GM23338 (cell line): ENCODE results near the gene KCNK10. TPM values are rescaled to one million over a fixed set of nuclear protein-coding genes. Genes with fewer than 3 reads are reported as not detected.

Experiments used
- ATAC-seq: fragments of 200-7000 bp; cut with Tn5 transposase; 3 replicates; pipeline ENCODE4 v1.9.1; 2020
- DNase-seq: peaks from one replicate; pipeline ENCODE4 v3.0.0-alpha.2; 2015; ENCODE audit warnings: low spot score
- H2AFZ ChIP-seq: fragments of 200-600 bp; sonication (generic); 2 replicates; pipeline ENCODE4 v1.8.0; 2016; ENCODE audit warnings: antibody characterized with exemption, mild to moderate bottlenecking, moderate library complexity
- H3F3A ChIP-seq: fragments of 200-600 bp; sonication (generic); replicated peaks from 2 replicates; pipeline ENCODE4 v1.8.0; 2017; ENCODE audit warnings: antibody characterized with exemption, mixed run types, low read depth
- H3K27ac ChIP-seq: fragments of 200-600 bp; sonication (generic); 2 replicates; pipeline ENCODE4 v1.6.1; 2016; ENCODE audit warnings: low read depth
- H3K27me3 ChIP-seq: fragments of 200-600 bp; sonication (generic); 2 replicates; pipeline ENCODE4 v1.8.0; 2016; ENCODE audit warnings: mild to moderate bottlenecking, mixed run types, moderate library complexity; ENCODE audit not compliant: insufficient read depth
- H3K36me3 ChIP-seq: fragments of 200-600 bp; sonication (generic); 2 replicates; pipeline ENCODE4 v1.8.0; 2016; ENCODE audit warnings: mild to moderate bottlenecking; ENCODE audit not compliant: insufficient read depth
- H3K4me1 ChIP-seq: fragments of 200-600 bp; sonication (generic); 2 replicates; pipeline ENCODE4 v1.8.0; 2016; ENCODE audit warnings: mild to moderate bottlenecking, moderate library complexity; ENCODE audit not compliant: insufficient read depth
- H3K4me2 ChIP-seq: fragments of 200-600 bp; sonication (generic); 2 replicates; pipeline ENCODE4 v1.7.1; 2017; ENCODE audit warnings: mixed run types
- H3K4me3 ChIP-seq: fragments of 200-600 bp; sonication (generic); 2 replicates; pipeline ENCODE4 v1.6.1; 2016; ENCODE audit warnings: mixed run types
- H3K79me2 ChIP-seq: fragments of 200-600 bp; sonication (generic); replicated peaks from 2 replicates; pipeline ENCODE4 v1.8.0; 2017; ENCODE audit warnings: mild to moderate bottlenecking; ENCODE audit not compliant: insufficient read depth
- H3K9me2 ChIP-seq: fragments of 200-600 bp; sonication (generic); 2 replicates; pipeline ENCODE4 v1.8.0; 2017; ENCODE audit not compliant: insufficient read depth
- H4K20me1 ChIP-seq: fragments of 200-600 bp; sonication (generic); replicated peaks from 2 replicates; pipeline ENCODE4 v1.8.0; 2017; ENCODE audit warnings: mild to moderate bottlenecking; ENCODE audit not compliant: insufficient read depth
- H3K27ac Mint-ChIP-seq: 2 replicates; pipeline ENCODE4 v1.8.0; 2020; ENCODE audit warnings: inconsistent platforms, mild to moderate bottlenecking, moderate library complexity, mixed read lengths
- H3K27me3 Mint-ChIP-seq: 3 replicates; pipeline ENCODE4 v1.8.0; 2022; ENCODE audit warnings: low read depth, mild to moderate bottlenecking, moderate library complexity, mixed read lengths, inconsistent platforms; ENCODE audit not compliant: insufficient read depth, poor library complexity
- H3K36me3 Mint-ChIP-seq: 3 replicates; pipeline ENCODE4 v1.8.0; 2021; ENCODE audit warnings: low read depth, mild to moderate bottlenecking, inconsistent platforms, moderate library complexity, mixed read lengths
- H3K4me1 Mint-ChIP-seq: 3 replicates; pipeline ENCODE4 v1.8.0; 2020; ENCODE audit warnings: mild to moderate bottlenecking, inconsistent platforms, mixed read lengths
- H3K4me3 Mint-ChIP-seq: 3 replicates; pipeline ENCODE4 v1.8.0; 2021; ENCODE audit warnings: moderate library complexity, mild to moderate bottlenecking, inconsistent platforms, mixed read lengths
- H3K9me3 Mint-ChIP-seq: 3 replicates; pipeline ENCODE4 v1.8.0; 2020; ENCODE audit warnings: moderate library complexity, mild to moderate bottlenecking, inconsistent platforms, mixed read lengths
- CREB1 ChIP-seq: fragments of 250-450 bp; sonication (Bioruptor Pico); IDR thresholded peaks from 2 replicates; pipeline ENCODE4 v1.5.0; 2020; ENCODE audit warnings: low read depth, mild to moderate bottlenecking, moderate library complexity
- CTCF ChIP-seq, 2 experiments: fragments of 200-600 bp in 1 of 2; sonication (generic) in 1 of 2; conservative IDR thresholded peaks; 2 replicates each; pipeline versions ENCODE4 v1.5.1 to v1.6.1; 2016 to 2017; ENCODE audit warnings: antibody characterized with exemption in 2 of 2, low read depth in 2 of 2, mild to moderate bottlenecking in 2 of 2, moderate library complexity in 1 of 2
- EZH2 ChIP-seq: fragments of 200-600 bp; sonication (generic); IDR thresholded peaks from one replicate; pipeline ENCODE4 v1.8.0; 2017; ENCODE audit warnings: antibody characterized with exemption, mild to moderate bottlenecking, low read depth; ENCODE audit not compliant: unreplicated experiment
- EZH2phosphoT487 ChIP-seq: fragments of 200-600 bp; sonication (generic); IDR thresholded peaks from one replicate; pipeline ENCODE4 v1.8.1; 2018; ENCODE audit warnings: antibody characterized with exemption; ENCODE audit not compliant: unreplicated experiment
- JUNB ChIP-seq: IDR thresholded peaks from one replicate; pipeline ENCODE4 v1.6.1; 2016; ENCODE audit warnings: antibody characterized with exemption; ENCODE audit not compliant: unreplicated experiment
- POLR2AphosphoS5 ChIP-seq: IDR thresholded peaks from 2 replicates; pipeline ENCODE4 v1.6.1; 2016; ENCODE audit warnings: antibody characterized with exemption, low read depth
- STAT1 ChIP-seq: IDR thresholded peaks from one replicate; pipeline ENCODE4 v1.6.1; 2016; ENCODE audit warnings: antibody characterized with exemption; ENCODE audit not compliant: unreplicated experiment
- ZNF114 ChIP-seq: fragments of 250-450 bp; sonication (Bioruptor Pico); IDR thresholded peaks from 2 replicates; pipeline ENCODE4 v1.5.0; 2020; ENCODE audit warnings: mild to moderate bottlenecking, moderate library complexity
- ZNF331 ChIP-seq: fragments of 250-450 bp; sonication (Bioruptor Pico); IDR thresholded peaks from 2 replicates; pipeline ENCODE4 v1.5.0; 2020; ENCODE audit warnings: low read depth, mild to moderate bottlenecking, moderate library complexity
- ZNF462 ChIP-seq: fragments of 250-450 bp; sonication (Bioruptor Pico); IDR thresholded peaks from 2 replicates; pipeline ENCODE4 v1.5.0; 2020; ENCODE audit warnings: mild to moderate bottlenecking, moderate library complexity
- long read RNA-seq: library from polyadenylated mRNA; unstranded; transcript quantifications from one replicate; pipeline ENCODE4 v2.0.0, GENCODE V29; 2020; ENCODE audit not compliant: unreplicated experiment
- polyA plus RNA-seq: library from polyadenylated mRNA; unstranded; fragments of >200 nt; fragmentation: Nextera tagmentation; extraction: Ambion mirVana; gene quantifications from 2 replicates; pipeline ENCODE4 v1.2.1, GENCODE V29; 2016
- total RNA-seq: library from RNA; depleted of rRNA; stranded (reverse); fragments of >200 nt; shearing (Covaris generic); gene quantifications from 2 replicates; pipeline ENCODE4 v1.2.3, GENCODE V29; 2014; rRNA removed
- TF ChIP-seq, protein P1 (sequence below): IDR thresholded peaks from one replicate; pipeline ENCODE4 v1.6.1; 2018; ENCODE audit warnings: antibody characterized with exemption; ENCODE audit not compliant: unreplicated experiment
- TF ChIP-seq, protein P2 (sequence below): IDR thresholded peaks from 2 replicates; pipeline ENCODE4 v1.6.1; 2016; ENCODE audit warnings: antibody characterized with exemption

Gene KCNK10, protein sequence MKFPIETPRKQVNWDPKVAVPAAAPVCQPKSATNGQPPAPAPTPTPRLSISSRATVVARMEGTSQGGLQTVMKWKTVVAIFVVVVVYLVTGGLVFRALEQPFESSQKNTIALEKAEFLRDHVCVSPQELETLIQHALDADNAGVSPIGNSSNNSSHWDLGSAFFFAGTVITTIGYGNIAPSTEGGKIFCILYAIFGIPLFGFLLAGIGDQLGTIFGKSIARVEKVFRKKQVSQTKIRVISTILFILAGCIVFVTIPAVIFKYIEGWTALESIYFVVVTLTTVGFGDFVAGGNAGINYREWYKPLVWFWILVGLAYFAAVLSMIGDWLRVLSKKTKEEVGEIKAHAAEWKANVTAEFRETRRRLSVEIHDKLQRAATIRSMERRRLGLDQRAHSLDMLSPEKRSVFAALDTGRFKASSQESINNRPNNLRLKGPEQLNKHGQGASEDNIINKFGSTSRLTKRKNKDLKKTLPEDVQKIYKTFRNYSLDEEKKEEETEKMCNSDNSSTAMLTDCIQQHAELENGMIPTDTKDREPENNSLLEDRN
- total RNA-seq (1.0 TPM in 2 replicates), polyA plus RNA-seq (0.07 and 0.29 TPM in 2 replicates)
- long read RNA-seq, full-length matches to known transcripts, result 3 of 3 reads
- long read RNA-seq, partial matches to known transcripts, result 0 of 3 reads
- long read RNA-seq, other reads (novel, unspliced or antisense), result 0 of 3 reads

GRCh38 chr14:88323086-88323522, at the start of gene KCNK10:
KCNK10 (minus strand) TSS chr14:88323269; CDS start chr14:88322798, 471 bp downstream.
- Histone ChIP-seq H3K79me2 (no peaks in the 10 kb centered on the region), H3K4me3 (peak within 1 kb of the TSS; percentile 85), H4K20me1 (no peaks in the 10 kb centered on the region), H3K27me3 (peaks cover 96% of the 10 kb centered on the region), H3K36me3 (no peaks in the 10 kb centered on the region), H3K4me2 (peak within 1 kb of the TSS; percentile 94), H2AFZ (peak within 1 kb of the TSS; percentile 98), H3F3A (peaks cover 9% of the 10 kb centered on the region; the same call in 1 of the 2 replicates), H3K9me2 (no peaks in the 10 kb centered on the region), H3K4me1 (peaks cover 16% of the 10 kb centered on the region; the same call in 1 of the 2 replicates), H3K27ac (no peak within 1 kb of the TSS)
- Mint-ChIP-seq H3K4me1 (peaks cover 18% of the 10 kb centered on the region), H3K9me3 (peaks cover 5% of the 10 kb centered on the region; the same call in 2 of the 3 replicates), H3K36me3 (no peaks in the 10 kb centered on the region), H3K4me3 (peak within 1 kb of the TSS; percentile 90; the same call in 2 of the 3 replicates), H3K27me3 (peaks cover 44% of the 10 kb centered on the region), H3K27ac (no peak within 1 kb of the TSS)
- DNase-seq, result peak; percentile 60
- peak; percentile 32 for ATAC-seq
- TF ChIP-seq ZNF114 (CRISPR knock-in tag) (no peak), EZH2 (no peak), JUNB (no peak), CREB1 (no peak), ZNF462 (no peak), EZH2phosphoT487 (no peak), ZNF331 (CRISPR knock-in tag) (no peak), POLR2AphosphoS5 (no peak), STAT1 (no peak), CTCF (conservative IDR thresholded peaks at IDR 0.05; ENCODE audit: low read depth in 2 of 2) (no peak)
- TF ChIP-seq, protein P1, sequence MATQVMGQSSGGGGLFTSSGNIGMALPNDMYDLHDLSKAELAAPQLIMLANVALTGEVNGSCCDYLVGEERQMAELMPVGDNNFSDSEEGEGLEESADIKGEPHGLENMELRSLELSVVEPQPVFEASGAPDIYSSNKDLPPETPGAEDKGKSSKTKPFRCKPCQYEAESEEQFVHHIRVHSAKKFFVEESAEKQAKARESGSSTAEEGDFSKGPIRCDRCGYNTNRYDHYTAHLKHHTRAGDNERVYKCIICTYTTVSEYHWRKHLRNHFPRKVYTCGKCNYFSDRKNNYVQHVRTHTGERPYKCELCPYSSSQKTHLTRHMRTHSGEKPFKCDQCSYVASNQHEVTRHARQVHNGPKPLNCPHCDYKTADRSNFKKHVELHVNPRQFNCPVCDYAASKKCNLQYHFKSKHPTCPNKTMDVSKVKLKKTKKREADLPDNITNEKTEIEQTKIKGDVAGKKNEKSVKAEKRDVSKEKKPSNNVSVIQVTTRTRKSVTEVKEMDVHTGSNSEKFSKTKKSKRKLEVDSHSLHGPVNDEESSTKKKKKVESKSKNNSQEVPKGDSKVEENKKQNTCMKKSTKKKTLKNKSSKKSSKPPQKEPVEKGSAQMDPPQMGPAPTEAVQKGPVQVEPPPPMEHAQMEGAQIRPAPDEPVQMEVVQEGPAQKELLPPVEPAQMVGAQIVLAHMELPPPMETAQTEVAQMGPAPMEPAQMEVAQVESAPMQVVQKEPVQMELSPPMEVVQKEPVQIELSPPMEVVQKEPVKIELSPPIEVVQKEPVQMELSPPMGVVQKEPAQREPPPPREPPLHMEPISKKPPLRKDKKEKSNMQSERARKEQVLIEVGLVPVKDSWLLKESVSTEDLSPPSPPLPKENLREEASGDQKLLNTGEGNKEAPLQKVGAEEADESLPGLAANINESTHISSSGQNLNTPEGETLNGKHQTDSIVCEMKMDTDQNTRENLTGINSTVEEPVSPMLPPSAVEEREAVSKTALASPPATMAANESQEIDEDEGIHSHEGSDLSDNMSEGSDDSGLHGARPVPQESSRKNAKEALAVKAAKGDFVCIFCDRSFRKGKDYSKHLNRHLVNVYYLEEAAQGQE, result no peak
- TF ChIP-seq, protein P2, sequence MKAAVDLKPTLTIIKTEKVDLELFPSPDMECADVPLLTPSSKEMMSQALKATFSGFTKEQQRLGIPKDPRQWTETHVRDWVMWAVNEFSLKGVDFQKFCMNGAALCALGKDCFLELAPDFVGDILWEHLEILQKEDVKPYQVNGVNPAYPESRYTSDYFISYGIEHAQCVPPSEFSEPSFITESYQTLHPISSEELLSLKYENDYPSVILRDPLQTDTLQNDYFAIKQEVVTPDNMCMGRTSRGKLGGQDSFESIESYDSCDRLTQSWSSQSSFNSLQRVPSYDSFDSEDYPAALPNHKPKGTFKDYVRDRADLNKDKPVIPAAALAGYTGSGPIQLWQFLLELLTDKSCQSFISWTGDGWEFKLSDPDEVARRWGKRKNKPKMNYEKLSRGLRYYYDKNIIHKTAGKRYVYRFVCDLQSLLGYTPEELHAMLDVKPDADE, result no peak
